ENCODE results near the gene NKX2-2.

DNA sequence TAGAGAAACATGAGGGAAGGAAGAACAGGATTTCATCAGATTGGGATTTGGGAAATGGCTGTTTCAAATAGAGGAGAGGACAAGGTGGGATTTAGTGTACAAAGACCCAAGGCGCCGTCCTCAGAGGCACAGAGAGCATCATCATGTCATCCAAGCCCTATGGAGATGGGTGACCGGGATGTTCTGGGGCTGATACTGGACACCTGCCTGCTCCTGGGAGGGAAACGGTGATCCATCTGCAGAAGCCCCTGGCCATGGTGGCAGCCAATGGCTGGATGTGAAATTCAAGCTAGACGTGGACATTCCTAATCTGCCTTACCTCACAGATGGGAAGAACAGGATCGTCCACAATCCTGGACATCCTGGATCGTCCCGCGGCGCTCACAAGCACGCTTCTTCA, 12.7 kb downstream of the NKX2-2 start:
- TF ChIP-seq POLR2A (IDR thresholded peaks at IDR 0.05; ENCODE audit: low read depth, low read length), result no peak
- TF ChIP-seq, protein P1, sequence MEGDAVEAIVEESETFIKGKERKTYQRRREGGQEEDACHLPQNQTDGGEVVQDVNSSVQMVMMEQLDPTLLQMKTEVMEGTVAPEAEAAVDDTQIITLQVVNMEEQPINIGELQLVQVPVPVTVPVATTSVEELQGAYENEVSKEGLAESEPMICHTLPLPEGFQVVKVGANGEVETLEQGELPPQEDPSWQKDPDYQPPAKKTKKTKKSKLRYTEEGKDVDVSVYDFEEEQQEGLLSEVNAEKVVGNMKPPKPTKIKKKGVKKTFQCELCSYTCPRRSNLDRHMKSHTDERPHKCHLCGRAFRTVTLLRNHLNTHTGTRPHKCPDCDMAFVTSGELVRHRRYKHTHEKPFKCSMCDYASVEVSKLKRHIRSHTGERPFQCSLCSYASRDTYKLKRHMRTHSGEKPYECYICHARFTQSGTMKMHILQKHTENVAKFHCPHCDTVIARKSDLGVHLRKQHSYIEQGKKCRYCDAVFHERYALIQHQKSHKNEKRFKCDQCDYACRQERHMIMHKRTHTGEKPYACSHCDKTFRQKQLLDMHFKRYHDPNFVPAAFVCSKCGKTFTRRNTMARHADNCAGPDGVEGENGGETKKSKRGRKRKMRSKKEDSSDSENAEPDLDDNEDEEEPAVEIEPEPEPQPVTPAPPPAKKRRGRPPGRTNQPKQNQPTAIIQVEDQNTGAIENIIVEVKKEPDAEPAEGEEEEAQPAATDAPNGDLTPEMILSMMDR (IDR thresholded peaks at IDR 0.05; ENCODE audit: extremely low read depth in 1 of 2, insufficient read depth in 1 of 2, low read depth in 1 of 2, low read length in 2 of 2), result no peak
- no peak for TF ChIP-seq EZH2 (IDR thresholded peaks at IDR 0.05; ENCODE audit: borderline replicate concordance, low read depth, low read length, severe bottlenecking)
- TF ChIP-seq, protein P2, sequence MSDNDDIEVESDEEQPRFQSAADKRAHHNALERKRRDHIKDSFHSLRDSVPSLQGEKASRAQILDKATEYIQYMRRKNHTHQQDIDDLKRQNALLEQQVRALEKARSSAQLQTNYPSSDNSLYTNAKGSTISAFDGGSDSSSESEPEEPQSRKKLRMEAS (IDR thresholded peaks at IDR 0.05; ENCODE audit: insufficient read depth, insufficient read length), result no peak
- no peak for TF ChIP-seq GATA2 (IDR thresholded peaks at IDR 0.05; ENCODE audit: insufficient read depth, insufficient read length, low read depth, low read length)
- no peak for TF ChIP-seq JUN (IDR thresholded peaks at IDR 0.05; ENCODE audit: borderline replicate concordance, insufficient read depth, insufficient read length, low read depth)
- TF ChIP-seq MYC (IDR thresholded peaks at IDR 0.05; ENCODE audit: low read depth, low read length), result no peak
- TF ChIP-seq POLR2AphosphoS5 (IDR thresholded peaks at IDR 0.05; ENCODE audit: insufficient read depth, low read depth, low read length), result no peak
- TF ChIP-seq FOS (IDR thresholded peaks at IDR 0.05; ENCODE audit: borderline replicate concordance, insufficient read depth, low read length), result no peak
